ENCODE data around the gene ETV5. TPM values are rescaled to one million over a fixed set of nuclear protein-coding genes. Genes with fewer than 3 reads are reported as not detected.

The ETV5 gene
- total RNA-seq, 1 donor from 2014 or later, result 61.0 TPM

GRCh38 chr3:186054792-186055352 lies 54.0 kb downstream of the ETV5 start:
- Mint-ChIP-seq H3K27me3 (ENCODE audit: low read depth) (peaks cover 51% of the 10 kb centered on the region), H3K4me3 (no peak overlapping the region), H3K9me3 (no peaks in the 10 kb centered on the region), H3K36me3 (ENCODE audit: low read depth) (peaks cover 37% of the 10 kb centered on the region), H3K27ac (ENCODE audit: unreplicated experiment) (no peak overlapping the region), H3K4me1 (no peaks in the 10 kb centered on the region)
- no peak for TF ChIP-seq CTCF (conservative IDR thresholded peaks at IDR 0.05)
- no peak for DNase-seq (ENCODE audit: low read depth, low spot score)

GRCh38 chr3:186053954-186054791 lies 54.7 kb downstream of the ETV5 start:
- DNase-seq (ENCODE audit: low read depth, low spot score), result no peak
- Mint-ChIP-seq H3K27me3 (ENCODE audit: low read depth) (peaks cover 58% of the 10 kb centered on the region), H3K4me3 (no peak overlapping the region), H3K4me1 (no peaks in the 10 kb centered on the region), H3K9me3 (no peaks in the 10 kb centered on the region), H3K27ac (ENCODE audit: unreplicated experiment) (peak overlapping the region; percentile 14), H3K36me3 (ENCODE audit: low read depth) (peaks cover 37% of the 10 kb centered on the region)
- TF ChIP-seq CTCF (conservative IDR thresholded peaks at IDR 0.05), result no peak

GRCh38 chr3:186052096-186052840 lies 56.6 kb downstream of the ETV5 start:
- H3K4me1 Mint-ChIP-seq, result no peaks in the 10 kb centered on the region
- no peak for TF ChIP-seq CTCF (conservative IDR thresholded peaks at IDR 0.05)

GRCh38 chr3:186049001-186049400 lies 59.9 kb downstream of the ETV5 start:
- Mint-ChIP-seq H3K27me3 (ENCODE audit: low read depth) (peaks cover 82% of the 10 kb centered on the region), H3K36me3 (ENCODE audit: low read depth) (peaks cover 31% of the 10 kb centered on the region), H3K4me3 (no peak overlapping the region), H3K27ac (ENCODE audit: unreplicated experiment) (no peak overlapping the region), H3K9me3 (no peaks in the 10 kb centered on the region), H3K4me1 (peaks cover 30% of the 10 kb centered on the region)
- no peak for DNase-seq (ENCODE audit: low read depth, low spot score)
- no peak for TF ChIP-seq CTCF (conservative IDR thresholded peaks at IDR 0.05)

More at GRCh38 chr3:186052096-186052840, 56.6 kb downstream of the ETV5 start:
- H3K27me3 Mint-ChIP-seq (ENCODE audit: low read depth), result peaks cover 70% of the 10 kb centered on the region
- no peak overlapping the region for H3K4me3 Mint-ChIP-seq
- DNase-seq (ENCODE audit: low read depth, low spot score), result no peak
- H3K9me3 Mint-ChIP-seq, result no peaks in the 10 kb centered on the region
- peaks cover 45% of the 10 kb centered on the region for H3K36me3 Mint-ChIP-seq (ENCODE audit: low read depth)
- H3K27ac Mint-ChIP-seq (ENCODE audit: unreplicated experiment), result no peak overlapping the region

GRCh38 chr3:186048119-186048518 lies 60.8 kb downstream of the ETV5 start:
- TF ChIP-seq CTCF (conservative IDR thresholded peaks at IDR 0.05), result no peak
- Mint-ChIP-seq H3K9me3 (no peaks in the 10 kb centered on the region), H3K4me3 (no peak overlapping the region), H3K27ac (ENCODE audit: unreplicated experiment) (no peak overlapping the region), H3K4me1 (peaks cover 32% of the 10 kb centered on the region), H3K36me3 (ENCODE audit: low read depth) (peaks cover 27% of the 10 kb centered on the region), H3K27me3 (ENCODE audit: low read depth) (peaks cover 83% of the 10 kb centered on the region)
- DNase-seq (ENCODE audit: low read depth, low spot score), result no peak
